NCI-H146 treated with DMSO at 0.1 percent for 48 hours (cell line): ENCODE results near the gene UGT1A4.

Experiments
- DNase-seq: peaks from one replicate; lab custom pipeline; 2025; ENCODE audit not compliant: unreplicated experiment; lab: John Stamatoyannopoulos, UW

The UGT1A4 gene

DNA sequence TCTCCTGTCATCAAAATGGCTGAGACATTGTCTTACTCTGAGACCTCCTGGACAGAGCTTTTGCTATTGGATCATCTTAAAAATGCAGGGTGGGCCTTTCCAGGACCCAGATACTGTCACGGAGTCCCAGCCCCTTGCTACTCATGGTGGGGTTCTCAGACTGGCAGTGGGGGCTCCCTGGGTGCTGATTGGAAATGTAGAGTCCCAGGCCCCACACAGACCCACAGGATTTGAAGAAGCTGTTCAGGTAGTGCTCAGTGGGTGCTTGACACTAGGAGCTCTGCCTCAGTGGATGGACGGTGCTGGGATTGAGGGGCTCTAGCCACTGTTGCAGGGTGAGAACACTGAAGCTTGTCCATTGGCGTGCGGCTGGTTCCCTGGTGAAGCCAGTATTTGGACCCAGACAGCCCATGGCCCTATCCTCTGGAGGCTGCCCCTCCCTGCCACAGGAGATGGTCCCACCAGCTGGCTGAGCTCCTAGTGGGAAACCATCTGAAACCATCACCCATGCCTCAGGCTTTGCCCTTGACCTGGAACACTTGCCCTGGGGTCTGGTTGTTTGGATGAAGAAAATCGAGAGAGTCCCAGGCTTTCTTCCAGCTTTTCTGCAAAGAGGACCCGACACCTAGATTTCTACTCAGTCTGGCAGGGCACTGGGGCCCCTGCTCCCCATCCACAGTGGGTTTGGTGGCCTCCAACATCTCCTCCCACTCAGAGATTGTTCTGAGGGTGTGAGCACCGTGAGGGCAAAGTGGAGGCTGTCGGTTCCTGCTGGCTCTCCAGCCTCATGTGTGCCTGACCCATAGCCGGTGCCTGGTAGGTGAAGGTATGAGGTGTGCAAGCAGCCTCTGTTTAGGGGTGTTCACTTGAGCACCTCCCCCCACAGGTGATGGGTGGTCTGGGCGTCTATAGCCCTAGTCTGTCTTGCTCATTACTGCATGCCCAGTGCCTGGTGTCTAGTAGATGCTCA is 89.7 kb downstream of the UGT1A4 start:
- DNase-seq = no peak

DNA sequence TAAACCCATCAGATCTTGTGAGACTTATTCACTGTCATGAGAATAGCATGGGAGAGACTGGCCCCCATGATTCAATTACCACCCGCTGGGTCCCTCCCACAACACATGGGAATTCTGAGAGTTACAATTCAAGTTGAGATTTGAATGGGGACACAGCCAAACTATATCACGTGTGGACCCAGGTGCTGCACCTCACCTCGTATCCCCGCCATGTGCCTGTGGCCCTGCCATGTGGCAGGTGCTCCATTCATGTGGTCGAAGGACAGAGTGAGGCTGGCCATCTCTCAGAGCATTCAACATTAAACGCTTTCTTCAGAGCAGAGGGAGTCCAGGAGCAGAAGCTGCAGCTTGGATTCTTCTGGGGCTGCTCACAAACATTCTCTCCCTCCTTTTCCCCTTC is 91.8 kb downstream of the UGT1A4 start:
- DNase-seq = no peak

DNA sequence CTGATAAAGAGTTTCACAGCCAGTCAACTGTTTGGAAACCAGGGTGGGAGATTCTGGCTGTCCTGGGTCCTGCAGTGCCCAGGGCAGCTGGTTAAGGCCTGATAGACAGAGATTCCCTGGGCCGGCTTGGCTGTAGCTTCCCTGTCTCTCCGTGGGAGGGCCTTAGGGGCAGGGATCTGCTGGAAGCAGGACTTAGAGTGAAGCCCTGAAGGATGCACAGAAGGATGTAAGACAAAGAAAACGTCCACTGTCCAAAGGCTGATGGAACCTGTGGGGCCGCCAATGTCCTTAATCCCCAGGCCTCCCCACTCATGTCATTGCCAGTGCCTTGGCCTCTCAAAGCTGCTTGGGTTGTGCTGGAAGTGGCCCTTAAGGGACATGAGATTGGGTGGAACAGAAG is 92.6 kb downstream of the UGT1A4 start:
- DNase-seq = no peak

DNA sequence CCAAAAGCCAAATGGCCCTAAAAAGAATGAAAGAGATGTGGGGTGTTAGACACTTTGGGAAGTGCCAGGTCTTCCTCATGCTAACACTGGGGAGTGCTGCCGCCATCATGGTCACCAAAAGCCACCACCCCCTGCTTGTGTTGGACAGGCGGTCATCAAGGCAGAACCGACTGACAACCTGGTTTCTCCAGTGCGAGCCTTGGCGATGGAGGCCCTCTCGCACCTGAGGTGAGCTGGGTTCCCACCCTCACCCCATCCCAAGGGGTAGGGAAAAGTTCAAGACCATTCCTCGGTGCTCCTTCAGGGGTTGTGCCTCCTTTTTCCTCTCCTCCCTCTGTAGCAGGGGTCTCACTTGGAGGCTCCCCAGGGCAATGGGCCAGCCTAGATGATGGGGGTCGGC is 93.2 kb downstream of the UGT1A4 start:
- no peak for DNase-seq

DNA sequence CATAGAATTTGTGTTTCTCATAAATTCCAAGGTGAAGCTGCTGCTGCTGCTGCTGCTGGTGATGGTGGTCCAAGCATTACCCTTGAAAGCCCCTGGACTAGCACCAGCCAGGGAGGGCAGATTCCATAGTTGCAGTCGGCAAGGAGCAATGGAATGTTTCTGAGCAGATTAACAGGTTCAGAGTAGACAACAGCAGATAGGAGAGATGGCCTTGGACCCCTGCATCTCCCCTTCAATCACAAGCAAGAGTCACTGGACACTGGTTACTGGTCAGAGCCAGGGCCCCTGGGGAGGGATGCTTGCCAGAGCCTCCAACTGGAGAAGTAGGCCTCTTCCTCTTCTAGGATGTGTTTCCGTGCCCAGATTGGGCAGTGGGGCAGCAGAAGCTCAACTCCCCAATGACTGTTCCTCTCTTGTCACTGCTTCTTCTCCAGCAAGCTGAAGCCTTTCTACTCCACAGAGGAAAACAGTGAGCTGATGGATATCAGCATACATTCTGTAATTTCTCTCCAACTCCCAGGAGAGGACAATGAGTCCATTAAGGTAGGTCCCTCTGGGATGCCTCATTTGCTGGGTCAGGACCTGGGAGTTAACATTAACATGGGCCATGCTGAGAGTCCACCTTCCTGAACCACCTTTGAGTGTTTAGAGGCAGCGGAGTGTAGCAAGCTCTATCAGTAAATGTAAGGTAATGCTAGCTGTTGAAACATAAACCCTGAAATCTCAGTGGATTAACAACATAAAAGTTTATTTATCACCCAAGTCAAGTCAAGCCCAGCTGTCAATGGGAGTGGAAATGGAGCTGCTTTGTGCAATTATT is 94.9 kb downstream of the UGT1A4 start:
- DNase-seq = no peak

DNA sequence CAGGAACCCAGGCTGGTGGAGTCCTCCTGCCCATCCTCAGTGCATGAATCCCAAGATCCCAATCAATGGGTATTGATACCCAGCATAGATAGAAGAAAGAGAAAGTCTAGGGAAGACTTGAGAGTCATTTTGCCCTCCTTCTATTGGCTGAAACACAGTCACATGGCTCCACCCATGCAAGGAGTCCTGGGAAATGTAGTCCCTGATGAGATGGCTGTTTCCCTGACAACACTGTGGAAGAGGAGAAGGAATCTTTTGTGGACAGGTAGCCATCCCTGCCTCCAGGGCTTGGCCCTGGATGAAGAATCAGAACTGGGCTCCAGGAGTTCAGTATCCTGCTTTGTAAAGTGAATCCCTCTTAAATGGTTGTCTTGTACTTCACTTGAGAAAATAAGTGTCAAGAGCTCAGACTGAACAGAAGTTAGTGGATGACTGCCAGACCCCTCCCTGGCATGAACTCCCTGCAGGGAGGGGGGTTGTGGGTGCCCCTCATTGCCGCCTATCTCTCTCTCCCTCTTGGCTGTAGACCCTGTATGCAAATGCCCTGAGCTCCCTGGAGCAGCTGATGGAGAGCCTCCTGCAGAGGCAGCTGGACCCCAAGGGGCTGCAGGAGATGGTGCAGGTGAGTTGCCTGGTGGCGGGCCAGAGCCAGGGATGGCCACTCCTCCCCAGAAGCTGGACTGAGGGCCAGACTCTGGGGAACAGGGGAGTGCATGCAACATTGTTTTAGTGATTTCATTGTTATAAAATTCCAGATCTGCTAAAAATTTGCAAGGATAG is 95.7 kb downstream of the UGT1A4 start:
- no peak for DNase-seq

DNA sequence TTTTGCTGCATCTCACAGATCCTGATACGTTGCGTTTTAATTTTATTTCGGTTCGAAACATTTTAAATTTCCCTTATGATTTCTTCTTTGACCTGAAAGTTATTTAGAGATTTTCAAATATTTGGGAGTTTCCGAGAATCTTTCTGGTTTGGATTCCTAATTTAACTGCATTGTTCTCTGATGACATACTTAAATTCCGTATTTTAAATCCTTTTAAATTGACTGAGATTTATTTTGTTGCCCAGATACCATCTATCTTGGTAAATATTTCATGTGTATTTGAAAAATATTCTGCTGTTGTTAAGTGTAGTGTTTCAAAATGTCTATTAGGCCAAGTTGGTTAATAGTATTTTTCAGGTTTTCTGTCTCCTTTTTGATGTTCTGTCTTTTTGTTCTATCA is 97.3 kb downstream of the UGT1A4 start:
- no peak for DNase-seq

DNA sequence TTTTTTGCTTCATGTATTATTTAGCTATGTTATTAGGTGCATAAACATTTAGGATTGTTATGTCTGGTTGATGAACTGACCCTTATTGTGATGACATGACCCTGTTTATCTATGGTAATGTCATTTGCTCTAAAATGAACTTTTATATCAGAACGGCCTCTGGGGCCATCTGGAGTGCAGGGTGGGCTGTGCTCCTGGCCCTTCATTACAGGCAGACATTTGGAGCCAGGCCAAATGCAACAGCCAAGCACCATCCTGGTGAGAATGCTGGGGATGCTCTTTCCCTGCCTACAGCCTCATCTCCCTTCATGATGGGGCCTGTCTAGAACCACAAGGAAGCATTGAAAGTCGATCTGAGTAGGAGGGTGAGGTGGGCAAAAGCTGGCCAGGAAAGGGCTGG is 97.8 kb downstream of the UGT1A4 start:
- DNase-seq = no peak

DNA sequence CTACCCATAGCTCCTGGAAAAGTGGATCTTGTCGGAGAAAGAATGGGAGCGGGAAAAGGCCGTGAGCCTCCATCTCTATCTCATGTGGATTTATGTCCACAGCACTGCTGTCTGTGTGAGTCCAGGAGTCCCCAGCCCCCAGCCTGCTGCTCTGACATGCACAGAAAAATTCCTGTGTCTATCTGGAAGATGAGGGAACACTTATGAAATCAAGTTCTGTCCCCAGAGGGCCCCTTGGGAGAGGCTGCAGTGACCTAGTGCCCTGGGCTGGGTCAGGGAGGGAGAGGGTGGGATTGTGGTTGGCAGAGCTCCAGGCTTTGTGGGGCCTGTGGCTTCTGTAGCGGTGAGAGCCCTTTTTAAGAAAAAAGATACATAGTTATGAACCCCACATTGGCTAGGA is 98.2 kb downstream of the UGT1A4 start:
- DNase-seq = no peak

DNA sequence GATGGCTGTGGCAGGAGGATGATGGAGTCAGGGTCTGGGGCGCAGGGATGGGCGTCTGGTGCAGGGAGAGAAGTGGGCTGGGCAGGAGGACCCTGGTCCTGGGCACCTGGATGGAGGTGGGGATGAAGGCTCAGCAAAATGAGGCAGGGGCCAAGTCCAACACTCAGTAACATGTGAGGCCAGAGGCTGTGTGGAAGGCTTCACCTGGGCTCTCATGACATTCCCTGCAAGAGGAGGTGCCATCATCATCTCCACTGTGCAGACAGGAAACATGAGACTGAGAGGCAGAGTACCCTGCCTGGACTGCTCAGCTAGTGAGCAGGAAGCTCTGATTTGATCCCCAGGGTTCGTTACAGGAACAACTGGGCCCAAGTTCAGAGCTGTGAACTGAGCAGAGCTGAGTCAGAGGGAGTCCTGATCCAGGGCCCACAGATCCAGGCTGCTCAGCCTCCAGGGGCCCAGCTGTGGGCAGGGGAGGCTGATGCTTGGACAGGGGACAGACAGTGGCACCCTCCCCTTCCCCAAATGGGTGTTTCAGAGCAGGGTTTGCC is 98.9 kb downstream of the UGT1A4 start:
- DNase-seq = no peak

DNA sequence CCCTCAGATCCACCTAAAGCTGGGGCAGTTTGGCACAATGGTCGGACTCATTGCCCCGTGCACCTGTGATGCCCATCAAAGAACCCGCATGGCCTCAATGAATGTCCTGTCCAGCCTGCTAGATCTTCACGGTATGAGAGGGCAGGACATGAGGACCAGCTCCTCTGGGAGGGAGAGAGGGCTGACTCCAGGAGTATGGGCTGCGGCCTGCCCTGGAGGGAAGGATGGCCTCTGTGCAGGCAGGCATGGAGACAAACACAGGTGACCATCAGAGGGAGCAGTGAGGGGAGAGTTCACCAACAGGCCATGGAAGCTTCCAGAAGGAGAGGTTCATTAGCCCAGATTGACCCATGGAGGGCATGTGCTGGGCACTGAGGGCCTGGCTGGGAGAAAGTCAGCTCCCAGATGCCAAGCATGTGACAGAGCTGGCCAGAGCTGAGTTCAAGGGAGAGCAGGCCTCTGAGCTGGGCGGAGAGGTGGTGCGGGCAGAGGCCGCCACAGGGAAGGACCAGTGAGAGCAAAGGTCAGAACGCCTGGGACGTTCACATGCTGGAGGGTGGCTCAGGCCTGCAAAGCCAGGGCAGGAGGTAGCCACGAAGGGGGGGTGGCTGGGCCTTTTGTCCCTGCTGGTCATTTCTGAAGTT is 99.6 kb downstream of the UGT1A4 start:
- no peak for DNase-seq

DNA sequence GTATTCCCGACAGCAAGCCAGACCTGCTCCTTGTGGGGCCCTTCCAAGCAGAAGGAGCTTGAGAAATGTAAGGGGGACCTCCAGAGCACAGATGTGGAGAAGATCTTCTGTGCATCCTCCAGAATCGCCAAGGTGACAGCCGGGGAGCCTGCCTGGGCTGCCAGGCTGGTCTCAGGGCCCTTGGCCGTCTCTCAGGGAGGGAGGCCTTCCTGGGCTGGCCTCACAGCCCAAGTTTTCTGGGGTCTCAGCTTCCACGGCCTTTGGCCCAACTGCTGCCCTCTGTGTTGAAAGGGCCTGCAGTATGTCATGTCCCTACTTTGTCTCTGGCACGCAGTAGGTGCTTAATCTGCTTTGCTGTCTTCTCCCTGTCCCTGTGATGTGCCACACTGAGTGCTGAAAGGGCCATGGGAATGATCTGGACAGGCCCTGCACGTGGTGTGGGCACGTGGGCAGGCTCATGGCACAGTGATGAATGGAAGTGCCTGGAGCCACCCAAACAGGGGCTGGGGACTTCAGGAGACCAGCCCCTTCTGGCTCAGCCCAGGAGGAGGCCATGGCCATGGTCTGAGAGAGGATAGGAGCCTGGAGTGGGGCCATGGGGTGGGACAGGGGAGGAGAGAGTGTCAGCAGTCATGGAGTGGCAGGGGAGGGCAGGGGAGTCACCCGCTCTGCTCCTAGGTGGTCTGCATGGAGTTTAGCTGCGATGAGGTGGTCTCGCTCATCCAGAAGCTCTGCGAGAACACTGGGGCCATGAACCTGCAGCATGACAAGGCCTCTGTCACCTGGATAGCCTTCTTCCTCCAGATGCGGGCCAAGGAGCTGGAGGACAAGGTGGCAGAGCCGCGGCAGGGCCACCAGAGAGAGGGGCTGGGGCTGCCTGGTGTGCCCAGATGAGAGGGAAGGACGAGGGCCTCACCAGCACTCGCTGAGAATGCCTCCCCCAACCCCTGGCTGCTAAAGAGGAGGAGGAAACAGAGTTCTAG is 100.4 kb downstream of the UGT1A4 start:
- DNase-seq = no peak

DNA sequence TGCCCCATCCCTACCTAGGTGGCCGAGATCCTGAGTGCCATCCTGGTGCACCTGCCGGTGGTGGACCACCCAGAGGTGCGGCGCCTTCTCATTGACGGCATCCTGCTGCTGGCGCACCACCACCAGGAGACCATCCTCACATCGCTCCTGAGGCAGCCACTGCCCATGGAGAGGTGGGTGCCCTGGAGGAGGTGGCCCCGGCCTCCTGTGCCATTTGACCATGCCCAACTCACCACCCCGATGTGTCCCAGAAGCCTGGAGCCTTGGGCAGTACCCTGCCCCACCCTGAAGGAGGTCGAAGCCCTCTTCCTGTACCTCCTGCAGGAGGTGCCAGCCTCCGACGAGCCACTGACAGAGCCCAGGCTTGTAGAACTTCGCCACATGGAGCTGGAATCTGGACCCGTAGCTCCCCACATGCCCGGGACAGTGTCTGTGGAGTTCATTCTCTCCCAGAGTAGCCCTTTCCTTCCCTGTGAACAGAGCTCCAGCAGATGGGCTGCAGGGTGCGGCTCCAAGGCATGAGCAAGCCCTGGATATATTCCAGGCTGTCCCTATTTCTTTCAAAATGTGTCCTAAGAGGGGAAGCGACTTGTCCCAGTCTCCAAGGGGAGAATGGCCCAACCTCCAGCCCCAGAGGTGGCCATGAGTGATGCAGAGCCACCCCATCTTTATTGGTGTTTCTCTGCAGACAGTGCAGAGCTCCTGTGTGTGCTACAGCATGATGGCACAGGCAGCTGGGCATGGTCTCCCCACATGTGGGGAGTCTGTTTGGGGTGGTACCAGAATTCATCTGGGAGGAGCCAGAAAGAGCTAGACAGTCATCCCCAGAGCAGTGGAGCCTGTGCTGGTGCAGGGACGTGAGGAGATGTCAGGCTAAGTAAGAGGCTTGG is 101.6 kb downstream of the UGT1A4 start:
- no peak for DNase-seq

DNA sequence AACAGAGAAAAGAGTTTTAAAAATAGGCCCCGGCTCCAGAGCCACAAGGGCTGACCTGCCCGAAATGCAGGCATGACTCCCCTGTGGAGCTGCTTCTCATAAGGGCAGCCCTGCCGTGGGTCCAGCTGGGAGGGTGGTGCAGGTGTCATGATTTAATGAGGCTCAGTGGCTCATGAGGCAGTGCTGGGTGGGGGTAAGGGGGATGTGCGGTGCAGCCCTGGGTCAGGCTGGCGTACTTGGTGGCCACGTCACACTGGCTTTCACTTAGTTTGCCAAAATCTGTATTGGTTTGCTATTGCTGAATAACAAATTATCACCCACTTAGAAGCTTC is 102.2 kb downstream of the UGT1A4 start:
- DNase-seq = no peak

DNA sequence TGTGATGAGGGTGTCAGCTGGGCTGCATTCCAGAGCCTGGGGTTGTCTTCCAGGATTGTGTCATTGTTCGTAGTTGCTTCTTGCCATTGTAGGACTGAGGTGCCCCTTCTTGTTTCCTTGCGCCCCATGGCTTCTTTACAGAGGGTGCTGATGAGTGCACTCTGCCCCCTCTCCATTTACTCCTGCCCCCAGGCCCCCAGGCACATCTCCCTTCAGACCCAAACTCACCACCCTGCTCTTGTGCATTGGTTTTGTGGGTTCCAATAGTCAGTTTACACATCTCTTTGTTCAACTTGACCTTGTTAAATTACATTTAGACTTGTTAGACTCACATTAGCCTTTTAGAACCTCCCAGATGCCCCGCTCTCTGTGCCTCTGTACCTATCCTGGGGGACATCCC is 102.7 kb downstream of the UGT1A4 start:
- DNase-seq = no peak

DNA sequence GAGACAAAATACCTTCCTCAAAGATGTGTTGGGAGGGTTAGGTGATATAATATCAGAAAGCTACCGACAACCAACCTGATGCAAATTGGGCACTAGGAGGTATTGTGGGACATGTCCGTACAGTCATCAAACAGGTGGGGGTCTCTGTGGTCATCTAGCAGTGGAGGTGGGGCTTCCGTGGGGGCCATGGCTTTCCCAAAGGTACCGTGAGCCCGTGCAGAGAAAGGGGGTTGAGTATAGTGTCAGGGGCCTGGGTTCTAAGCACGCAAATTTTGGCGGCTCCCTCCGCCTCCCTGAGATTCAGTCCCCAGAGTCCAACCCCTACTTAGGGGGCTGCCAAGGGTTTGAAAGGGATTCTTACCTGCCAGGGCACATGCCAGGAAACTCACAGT is 103.2 kb downstream of the UGT1A4 start:
- DNase-seq = no peak

DNA sequence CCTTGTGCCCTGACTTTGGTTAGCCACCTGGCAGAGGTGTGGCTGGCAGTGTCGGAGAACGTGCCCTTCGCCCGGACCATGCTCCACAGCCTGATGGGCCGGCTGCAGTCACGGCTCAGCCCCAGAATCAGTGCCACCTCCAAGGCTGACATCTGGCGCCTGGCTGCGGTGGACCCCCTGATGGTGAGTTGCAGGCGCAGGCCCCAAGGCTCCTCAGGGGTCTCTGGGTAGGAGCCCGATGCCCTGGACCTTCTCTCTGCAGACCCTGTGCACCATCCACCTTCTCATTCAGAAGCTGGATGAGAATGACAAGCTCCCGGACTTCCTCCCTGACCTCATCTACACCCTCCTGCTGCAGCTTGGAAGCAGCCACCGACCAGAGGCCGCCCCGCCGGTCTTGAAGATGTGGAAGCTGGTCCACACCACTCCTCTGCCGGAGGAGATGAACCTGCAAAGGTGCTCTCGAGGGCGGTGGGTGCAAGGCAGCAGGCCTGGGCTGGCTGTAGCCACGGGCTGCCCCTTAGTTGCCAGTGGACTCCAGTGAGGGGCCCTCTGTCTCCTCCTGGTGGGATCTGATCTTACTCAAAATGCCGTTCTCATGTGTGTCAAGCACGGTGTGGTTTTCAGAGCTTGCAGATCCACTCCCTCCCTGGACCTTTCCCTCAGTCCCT is 103.7 kb downstream of the UGT1A4 start:
- no peak for DNase-seq
